ENCODE data around the gene CPB2. TPM values are rescaled to one million over a fixed set of nuclear protein-coding genes. Genes with fewer than 3 reads are reported as not detected.

CPB2 gene
- total RNA-seq, 1 donor from 2014 or later: not detected

Other genes with a start within 250 kb of the CPB2 start
- gene ZC3H13, start 52.3 kb downstream of the CPB2 start, total RNA-seq: 18.2 and 33.6 TPM in 2 replicates
- 0.40 and 5.4 TPM in 2 replicates for gene LCP1, start 77.1 kb upstream of the CPB2 start, total RNA-seq
- 0.20 TPM in 1 of 2 replicates, not detected in the other for gene LRRC63, start 106.9 kb upstream of the CPB2 start, total RNA-seq